IMR-90 (cell line): ENCODE results near the gene USP40. TPM values are rescaled to one million over a fixed set of nuclear protein-coding genes. Genes with fewer than 3 reads are reported as not detected.

Source experiments
- ATAC-seq: fragments of 200-7000 bp; cut with Tn5 transposase; 2 replicates; pipeline ENCODE4 v1.9.1; 2020; ENCODE audit warnings: low read depth, mild to moderate bottlenecking, moderate library complexity
- BruUV-seq: library from RNA; stranded (reverse); fragments of 400-500 nt; replicated peaks from 2 replicates; lab custom pipeline; 2021; lab: Mats Ljungman, UMichigan
- CTCF ChIA-PET: fragments of 300-600 bp; formaldehyde crosslinking; extraction: SDS; loops from one replicate; lab custom pipeline; 2021; ENCODE audit warnings: antibody characterized with exemption; lab: Yijun Ruan, JAX
- POLR2A ChIA-PET: fragments of 300-600 bp; sonication (Branson Sonifier 250); formaldehyde crosslinking; loops from one replicate; lab custom pipeline; 2022; ENCODE audit warnings: antibody characterized with exemption; ENCODE audit not compliant: unreplicated experiment; lab: Charles Lee
- DNase-seq: peaks from one replicate; pipeline ENCODE4 v3.0.0; 2013
- H2AFZ ChIP-seq: replicated peaks from 2 replicates; pipeline ENCODE3; 2013; ENCODE audit warnings: low read length, mild to moderate bottlenecking; ENCODE audit not compliant: poor library complexity
- H2AK5ac ChIP-seq: 2 replicates; pipeline ENCODE4 v1.6.1; 2013; ENCODE audit warnings: low read depth, low read length, inconsistent platforms
- H2AK9ac ChIP-seq: replicated peaks from 2 replicates; pipeline ENCODE3; 2013; ENCODE audit warnings: mild to moderate bottlenecking, low read depth, low read length, moderate library complexity; ENCODE audit not compliant: poor library complexity
- H2BK120ac ChIP-seq: 2 replicates; pipeline ENCODE4 v1.6.1; 2013; ENCODE audit warnings: low read depth, low read length, inconsistent platforms
- H2BK15ac ChIP-seq: 3 replicates; pipeline ENCODE4 v1.6.1; 2013; ENCODE audit warnings: low read depth, low read length, inconsistent platforms
- H2BK20ac ChIP-seq: 2 replicates; pipeline ENCODE4 v1.6.1; 2013; ENCODE audit warnings: low read depth, mild to moderate bottlenecking, inconsistent platforms, low read length, moderate library complexity
- H2BK5ac ChIP-seq: 2 replicates; pipeline ENCODE4 v1.6.1; 2013; ENCODE audit warnings: mild to moderate bottlenecking, low read depth, low read length, inconsistent platforms; ENCODE audit not compliant: poor library complexity, severe bottlenecking
- H3K14ac ChIP-seq: replicated peaks from 2 replicates; pipeline ENCODE4 v1.6.1; 2013; ENCODE audit warnings: low read depth, low read length, inconsistent platforms
- H3K18ac ChIP-seq: 2 replicates; pipeline ENCODE4 v1.6.1; 2013; ENCODE audit warnings: low read depth, low read length, control low read depth
- H3K23ac ChIP-seq: 2 replicates; pipeline ENCODE4 v1.6.1; 2013; ENCODE audit warnings: low read depth, low read length, inconsistent platforms
- H3K27ac ChIP-seq: 2 replicates; pipeline ENCODE4 v1.5.1; 2013; ENCODE audit warnings: mild to moderate bottlenecking, control low read depth, low read length; ENCODE audit not compliant: insufficient read depth
- H3K27me3 ChIP-seq: 2 replicates; pipeline ENCODE4 v1.6.1; 2013; ENCODE audit warnings: low read length; ENCODE audit not compliant: control insufficient read depth, insufficient read depth
- H3K36me3 ChIP-seq: 2 replicates; pipeline ENCODE4 v1.6.1; 2013; ENCODE audit warnings: low read length, mixed read lengths; ENCODE audit not compliant: control insufficient read depth, insufficient read depth
- H3K4ac ChIP-seq: 2 replicates; pipeline ENCODE4 v1.6.1; 2013; ENCODE audit warnings: low read depth, low read length, inconsistent platforms
- H3K4me1 ChIP-seq: 2 replicates; pipeline ENCODE4 v1.6.1; 2013; ENCODE audit warnings: low read length, mixed read lengths; ENCODE audit not compliant: control insufficient read depth, insufficient read depth
- H3K4me2 ChIP-seq: 2 replicates; pipeline ENCODE4 v1.6.1; 2013; ENCODE audit warnings: low read depth, mild to moderate bottlenecking, control low read depth, low read length, moderate library complexity
- H3K4me3 ChIP-seq: 2 replicates; pipeline ENCODE4 v1.5.1; 2013; ENCODE audit warnings: low read depth, mild to moderate bottlenecking, control low read depth, low read length, moderate library complexity; ENCODE audit not compliant: insufficient read depth
- H3K56ac ChIP-seq: 2 replicates; pipeline ENCODE4 v1.6.1; 2013; ENCODE audit warnings: low read length, inconsistent platforms; ENCODE audit not compliant: insufficient read depth; ENCODE audit errors: extremely low read depth
- H3K79me1 ChIP-seq, 2 experiments: 2 replicates each; pipeline ENCODE4 v1.6.1; 2013; ENCODE audit warnings: low read length in 2 of 2, inconsistent platforms in 1 of 2, low read depth in 1 of 2
- H3K9ac ChIP-seq: 2 replicates; pipeline ENCODE4 v1.6.1; 2013; ENCODE audit warnings: low read depth, low read length, control low read depth
- H3K9me1 ChIP-seq: 2 replicates; pipeline ENCODE4 v1.6.1; 2013; ENCODE audit warnings: low read length, inconsistent platforms; ENCODE audit not compliant: insufficient read depth
- H3K9me3 ChIP-seq: 2 replicates; pipeline ENCODE4 v1.6.1; 2013; ENCODE audit warnings: low read length; ENCODE audit not compliant: control insufficient read depth, insufficient read depth
- H4K20me1 ChIP-seq: 2 replicates; pipeline ENCODE4 v1.6.1; 2013; ENCODE audit warnings: low read length, inconsistent platforms; ENCODE audit not compliant: insufficient read depth
- H4K5ac ChIP-seq: 2 replicates; pipeline ENCODE4 v1.6.1; 2013; ENCODE audit warnings: mild to moderate bottlenecking, low read depth, low read length, control low read depth
- H4K8ac ChIP-seq, 2 experiments: 2 replicates each; pipeline ENCODE4 v1.6.1; 2013; ENCODE audit warnings: low read depth in 2 of 2, low read length in 2 of 2, control low read depth in 1 of 2, inconsistent platforms in 1 of 2
- H4K91ac ChIP-seq: 2 replicates; pipeline ENCODE4 v1.6.1; 2013; ENCODE audit warnings: low read depth, low read length, inconsistent platforms; ENCODE audit not compliant: insufficient read depth
- BHLHE40 ChIP-seq: fragments of 150-350 bp; IDR thresholded peaks from 2 replicates; pipeline ENCODE4 v1.6.1; 2016; ENCODE audit warnings: mild to moderate bottlenecking, low read depth, low read length
- CEBPB ChIP-seq: IDR thresholded peaks from 2 replicates; pipeline ENCODE4 v1.6.1; 2012; ENCODE audit warnings: low read depth, low read length, improper control_type of control experiment
- CHD1 ChIP-seq: IDR thresholded peaks from 2 replicates; pipeline ENCODE4 v1.6.1; 2012; ENCODE audit warnings: low read depth, low read length, improper control_type of control experiment
- CTCF ChIP-seq: conservative IDR thresholded peaks from 2 replicates; pipeline ENCODE4 v1.5.1; 2012; ENCODE audit warnings: mild to moderate bottlenecking, low read depth, low read length, improper control_type of control experiment
- ELK1 ChIP-seq: fragments of 150-350 bp; IDR thresholded peaks from 2 replicates; pipeline ENCODE4 v1.6.1; 2016; ENCODE audit warnings: low read depth, mild to moderate bottlenecking, low read length, moderate library complexity, borderline replicate concordance
- MAFK ChIP-seq: IDR thresholded peaks from 2 replicates; pipeline ENCODE4 v1.6.1; 2012; ENCODE audit warnings: low read depth, low read length, improper control_type of control experiment
- MAZ ChIP-seq: IDR thresholded peaks from 2 replicates; pipeline ENCODE4 v1.6.1; 2012; ENCODE audit warnings: low read depth, mild to moderate bottlenecking, low read length, improper control_type of control experiment, moderate library complexity, borderline replicate concordance
- NFE2L2 ChIP-seq: fragments of 150-350 bp; IDR thresholded peaks from 2 replicates; pipeline ENCODE4 v1.6.1; 2016; ENCODE audit warnings: low read depth, mild to moderate bottlenecking, low read length
- POLR2A ChIP-seq: IDR thresholded peaks from 2 replicates; pipeline ENCODE4 v1.6.1; 2012; ENCODE audit warnings: mild to moderate bottlenecking, low read depth, low read length
- RAD21 ChIP-seq: IDR thresholded peaks from 2 replicates; pipeline ENCODE4 v1.6.1; 2012; ENCODE audit warnings: low read length, improper control_type of control experiment
- RCOR1 ChIP-seq: IDR thresholded peaks from 2 replicates; pipeline ENCODE4 v1.6.1; 2012; ENCODE audit warnings: mild to moderate bottlenecking, low read length, improper control_type of control experiment; ENCODE audit not compliant: insufficient replicate concordance
- RFX5 ChIP-seq: IDR thresholded peaks from 2 replicates; pipeline ENCODE4 v1.8.0; 2012; ENCODE audit warnings: low read depth, mild to moderate bottlenecking, low read length, moderate library complexity
- SMC3 ChIP-seq: fragments of 150-350 bp; IDR thresholded peaks from 2 replicates; pipeline ENCODE4 v1.6.1; 2016; ENCODE audit warnings: low read depth, mild to moderate bottlenecking, antibody characterized with exemption, low read length, moderate library complexity
- USF2 ChIP-seq: fragments of 150-350 bp; IDR thresholded peaks from 2 replicates; pipeline ENCODE4 v1.6.1; 2017; ENCODE audit warnings: mild to moderate bottlenecking, antibody characterized with exemption, low read length, low read depth
- WGBS, 2 experiments: methylation state at CpG; one replicate each; pipeline versions ENCODE4 v1.1.5 to v1.1.7; 2013; ENCODE audit warnings: missing lambda C conversion rate in 2 of 2; ENCODE audit not compliant: insufficient read length in 1 of 2; ENCODE audit errors: extremely low coverage in 2 of 2; 5-methylcytosine and 5-hydroxymethylcytosine counted together
- dilution Hi-C: fragments of 300-500 bp; cut with HindIII; formaldehyde crosslinking; loops from one replicate; pipeline ENCODE4 v1.14.3; 2018; ENCODE audit warnings: low sequenced_read_pairs; ENCODE audit not compliant: unreplicated experiment
- in situ Hi-C: fragments of 300-500 bp; cut with MboI; formaldehyde crosslinking; loops from 3 replicates; pipeline ENCODE4 v1.14.3; 2019; ENCODE audit warnings: low sequenced_read_pairs, inconsistent platforms, mixed read lengths
- intact Hi-C: fragments of 100-400 bp; cut with micrococcal nuclease; formaldehyde crosslinking; loops from 2 replicates; pipeline ENCODE4 v1.10.0; 2022
- polyA plus RNA-seq, 3 experiments: library from polyadenylated mRNA; depleted of rRNA; stranded (reverse); fragments of >200 nt; gene quantifications; 2 replicates each; pipeline ENCODE4 v1.2.3, GENCODE V29; 2012; ENCODE audit warnings: low replicate concordance in 1 of 3
- total RNA-seq: library from RNA; depleted of rRNA; stranded (reverse); fragments of >200 nt; gene quantifications from 2 replicates; pipeline ENCODE4 v1.2.3, GENCODE V29; 2012

USP40 gene
- total and polyA plus RNA-seq, 2 of the 4 experiments (the other 2 are of a cell fraction), result 30.1 to 30.8 TPM

GRCh38 chr2:233449921-233450863 lies 116.4 kb downstream of the USP40 start:
- Histone ChIP-seq H3K27ac (no peak overlapping the region), H2BK15ac (no peak overlapping the region), H3K4me1 (no peaks in the 10 kb centered on the region), H4K5ac (no peak overlapping the region), H3K36me3 (peaks cover 39% of the 10 kb centered on the region), H2AK9ac (peak overlapping the region; percentile 12), H2BK120ac (no peak overlapping the region), H4K91ac (no peak overlapping the region), H3K18ac (no peak overlapping the region), H3K4me3 (no peak overlapping the region), H3K9ac (no peak overlapping the region), H2BK5ac (no peak overlapping the region), H3K14ac (no peak overlapping the region), H3K9me1 (peaks cover 2% of the 10 kb centered on the region; the same call in 1 of the 2 replicates), H3K79me1 (no peaks in the 10 kb centered on the region), H3K27me3 (no peaks in the 10 kb centered on the region), H2BK20ac (no peak overlapping the region), H4K8ac (no peak overlapping the region), H3K9me3 (no peaks in the 10 kb centered on the region), H2AFZ (no peak overlapping the region), H3K56ac (no peak overlapping the region), H4K20me1 (no peaks in the 10 kb centered on the region), H3K4ac (no peak overlapping the region), H2AK5ac (no peak overlapping the region), H3K4me2 (no peak overlapping the region), H3K23ac (no peak overlapping the region)
- CTCF ChIA-PET, result no interaction called here
- in situ Hi-C loops, result loop anchor here (5.0 to 25.0 kb wide), 4 partner anchors 98 to 387 kb away; partner anchors contain the start of genes DGKD and UGT1A5
- intact Hi-C loops, result loop anchor here (1.0 kb wide), 2 partner anchors 261 to 382 kb away; no protein-coding TSS in a partner anchor
- BruUV-seq, result no TSS peak
- POLR2A ChIA-PET, result no interaction called here
- ATAC-seq, result no peak
- 93% methylated on average over 15 of the region's 33 CpGs; no CpG with 5 or more reads in 1 of the 2 experiments for WGBS, 2 experiments
- DNase-seq, result no peak
- dilution Hi-C loops, result no loop called here
- TF ChIP-seq CHD1 (no peak), SMC3 (no peak), CEBPB (no peak), POLR2A (no peak), MAZ (no peak), RAD21 (no peak), ELK1 (no peak), MAFK (no peak), BHLHE40 (no peak), RFX5 (no peak), NFE2L2 (no peak), CTCF (no peak), USF2 (no peak), RCOR1 (no peak)
